Activated naive CD4-positive, alpha-beta T cell treated with anti-CD3 and anti-CD28 coated beads, Interleukin-2, amount 50 U/mL, for 24 hours (primary cell): ENCODE measurements around the gene CDK6.
A peak's percentile ranks its signal among the peaks of the same experiment; 100 is the strongest.

Experiments
- H3K27ac Mint-ChIP-seq: one replicate; pipeline ENCODE4 v1.8.0; 2021; ENCODE audit warnings: mild to moderate bottlenecking, mixed read lengths
- H3K27me3 Mint-ChIP-seq: one replicate; pipeline ENCODE4 v1.8.0; 2021; ENCODE audit warnings: mixed read lengths
- H3K36me3 Mint-ChIP-seq: one replicate; pipeline ENCODE4 v1.8.0; 2021; ENCODE audit warnings: mixed read lengths
- H3K4me1 Mint-ChIP-seq: one replicate; pipeline ENCODE4 v1.8.0; 2021; ENCODE audit warnings: mixed read lengths
- H3K4me3 Mint-ChIP-seq: one replicate; pipeline ENCODE4 v1.8.0; 2021; ENCODE audit warnings: mild to moderate bottlenecking, mixed read lengths
- H3K9me3 Mint-ChIP-seq: one replicate; pipeline ENCODE4 v1.8.0; 2021; ENCODE audit warnings: mixed read lengths

CDK6 gene

DNA sequence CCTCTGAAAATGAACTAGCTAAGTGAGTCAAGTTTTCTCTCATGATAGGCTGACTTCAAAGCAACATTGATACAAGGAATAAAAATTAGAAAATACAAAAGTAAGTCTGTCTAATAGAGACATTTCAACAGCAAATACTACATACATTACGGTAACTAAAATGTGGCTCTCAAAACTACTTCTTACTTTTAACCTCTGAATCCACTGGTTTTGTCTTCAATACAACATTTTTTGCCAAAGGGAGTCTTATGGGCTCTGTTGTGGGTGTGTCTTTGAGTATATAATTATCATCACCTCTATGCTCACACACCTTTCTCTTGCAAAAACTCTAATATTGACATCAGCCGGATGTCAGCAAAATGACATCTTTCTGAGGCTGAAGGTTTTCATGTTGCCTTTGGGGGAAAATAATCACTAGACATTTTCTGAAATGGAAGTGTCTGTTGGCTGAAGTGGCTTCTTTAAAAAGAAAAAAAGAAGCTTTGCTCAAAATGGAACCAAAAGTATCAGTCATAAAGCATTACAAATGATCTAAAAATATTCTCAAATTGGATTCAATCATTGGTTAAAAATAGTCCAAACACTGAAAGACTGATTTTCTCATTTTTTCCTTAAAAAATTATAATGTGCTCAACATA is 204.4 kb downstream of the CDK6 start:
- Mint-ChIP-seq H3K27me3 (no peaks in the 10 kb centered on the region), H3K9me3 (peaks cover 17% of the 10 kb centered on the region), H3K4me1 (peaks cover 86% of the 10 kb centered on the region), H3K36me3 (peaks cover 27% of the 10 kb centered on the region), H3K27ac (peak overlapping the region; percentile 99), H3K4me3 (peak overlapping the region; percentile 77)

DNA sequence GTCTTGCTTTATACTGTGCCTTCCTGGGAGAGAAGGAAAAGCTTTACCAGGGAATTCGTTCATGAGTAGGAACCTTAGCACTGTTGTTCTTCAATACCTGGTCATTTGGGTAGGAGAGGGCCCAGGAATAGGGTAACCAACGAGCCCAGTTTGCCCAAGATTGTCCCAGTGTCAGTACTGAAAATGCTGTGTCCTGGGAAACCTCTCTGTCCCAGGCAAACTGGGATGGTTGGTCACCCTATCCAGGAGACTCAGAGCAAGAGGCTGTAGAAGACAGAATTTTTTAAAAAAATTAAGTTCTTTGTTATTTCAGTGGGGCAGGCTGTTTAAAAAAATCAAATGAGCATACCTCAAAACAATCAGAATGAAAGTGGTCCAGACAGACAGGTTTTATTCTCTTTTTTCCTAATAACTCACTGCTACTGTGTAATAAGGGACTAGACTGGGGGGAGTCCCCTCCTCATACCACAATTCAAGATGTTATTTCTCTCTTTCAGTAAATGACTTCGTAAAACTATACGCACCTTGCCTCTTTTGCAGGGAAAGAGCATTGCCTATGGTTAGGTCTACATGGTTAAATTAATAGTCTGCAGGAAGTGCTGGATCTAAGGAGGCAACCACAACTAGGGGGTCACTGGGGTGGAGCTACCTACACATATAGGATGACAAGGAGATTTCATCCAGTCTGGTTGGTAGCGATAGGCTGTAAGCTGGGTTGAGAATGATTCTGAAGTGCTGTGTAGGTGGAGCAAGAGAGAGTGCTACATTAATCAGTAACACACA is 205.1 kb downstream of the CDK6 start:
- peak overlapping the region; percentile 77 for H3K4me3 Mint-ChIP-seq
- H3K9me3 Mint-ChIP-seq = peaks cover 21% of the 10 kb centered on the region
- H3K4me1 Mint-ChIP-seq = peaks cover 91% of the 10 kb centered on the region

DNA sequence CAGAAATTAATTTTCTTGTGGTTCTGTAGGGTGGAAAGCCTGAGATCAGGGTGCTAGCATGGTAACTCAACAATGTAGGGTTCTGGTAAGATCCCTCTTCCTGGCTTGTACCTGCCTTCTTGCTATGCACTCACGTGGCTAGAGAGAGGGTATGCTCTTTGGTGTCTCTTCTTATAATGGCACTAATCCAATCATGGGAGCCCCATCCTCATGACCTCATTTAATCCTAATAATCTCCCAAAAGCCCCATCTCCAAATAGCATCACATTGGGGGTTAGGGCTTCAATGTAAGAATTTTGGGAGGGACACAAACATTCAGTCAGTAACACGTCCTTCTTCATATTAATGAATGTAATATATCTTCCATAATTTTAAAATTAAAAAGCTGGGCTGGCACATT is 206.6 kb downstream of the CDK6 start:
- no peak overlapping the region for H3K4me3 Mint-ChIP-seq
- no peaks in the 10 kb centered on the region for H3K27me3 Mint-ChIP-seq
- H3K9me3 Mint-ChIP-seq = peaks cover 22% of the 10 kb centered on the region
- H3K27ac Mint-ChIP-seq = peak overlapping the region; percentile 70
- H3K4me1 Mint-ChIP-seq = peaks cover 94% of the 10 kb centered on the region
- H3K36me3 Mint-ChIP-seq = peaks cover 31% of the 10 kb centered on the region

More for the DNA sequence above, 205.1 kb downstream of the CDK6 start:
- H3K36me3 Mint-ChIP-seq = peaks cover 29% of the 10 kb centered on the region
- H3K27me3 Mint-ChIP-seq = no peaks in the 10 kb centered on the region
- H3K27ac Mint-ChIP-seq = peak overlapping the region; percentile 99

DNA sequence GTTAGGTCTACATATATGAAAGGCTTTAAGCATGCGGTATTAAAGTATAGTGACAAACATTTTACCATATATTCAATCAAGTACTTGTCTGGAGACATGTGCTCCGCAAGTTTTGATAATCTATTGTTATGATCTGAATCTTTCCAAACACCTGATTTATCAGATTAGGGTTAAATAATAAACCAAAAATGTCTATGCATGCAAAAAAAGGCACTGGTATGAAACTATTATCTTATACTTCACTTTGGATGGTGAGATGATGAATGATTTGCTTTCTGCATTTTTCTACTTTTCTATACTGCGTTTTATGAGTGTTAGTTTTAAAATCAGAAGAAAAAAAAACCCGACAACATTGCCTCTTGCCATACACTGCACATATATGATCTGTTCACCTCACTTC is 208.4 kb downstream of the CDK6 start:
- H3K4me1 Mint-ChIP-seq = peaks cover 89% of the 10 kb centered on the region
- H3K36me3 Mint-ChIP-seq = peaks cover 31% of the 10 kb centered on the region
- H3K9me3 Mint-ChIP-seq = peaks cover 22% of the 10 kb centered on the region
- peak overlapping the region; percentile 98 for H3K27ac Mint-ChIP-seq
- H3K4me3 Mint-ChIP-seq = no peak overlapping the region
- H3K27me3 Mint-ChIP-seq = no peaks in the 10 kb centered on the region

DNA sequence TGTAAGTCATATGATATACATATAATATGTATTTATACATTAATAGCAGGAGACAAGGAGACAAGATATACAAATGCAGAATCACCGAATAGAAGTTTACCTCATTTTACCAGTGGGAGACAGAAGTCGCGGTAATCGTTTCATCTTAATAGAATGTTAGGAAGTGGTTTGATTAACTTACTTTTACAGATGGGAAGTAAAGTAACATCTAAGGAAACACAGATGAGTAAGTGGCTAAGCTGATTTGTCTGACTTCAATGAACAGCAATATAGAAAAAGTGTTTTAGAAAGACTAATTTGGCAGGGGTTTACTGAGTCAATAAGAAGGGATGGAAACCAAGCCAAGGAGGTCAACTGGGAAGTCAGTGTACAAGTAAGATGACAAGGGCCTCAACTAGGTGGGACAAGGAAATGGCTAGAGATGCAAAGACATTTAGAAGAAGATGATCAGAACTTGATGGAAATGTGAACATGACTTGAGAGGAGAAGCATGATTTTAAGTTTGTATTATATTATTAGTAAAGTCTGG is 210.0 kb downstream of the CDK6 start:
- Mint-ChIP-seq H3K9me3 (peaks cover 22% of the 10 kb centered on the region), H3K36me3 (peaks cover 40% of the 10 kb centered on the region), H3K27ac (peak overlapping the region; percentile 95), H3K4me1 (peaks cover 89% of the 10 kb centered on the region), H3K27me3 (no peaks in the 10 kb centered on the region), H3K4me3 (peak overlapping the region; percentile 75)

DNA sequence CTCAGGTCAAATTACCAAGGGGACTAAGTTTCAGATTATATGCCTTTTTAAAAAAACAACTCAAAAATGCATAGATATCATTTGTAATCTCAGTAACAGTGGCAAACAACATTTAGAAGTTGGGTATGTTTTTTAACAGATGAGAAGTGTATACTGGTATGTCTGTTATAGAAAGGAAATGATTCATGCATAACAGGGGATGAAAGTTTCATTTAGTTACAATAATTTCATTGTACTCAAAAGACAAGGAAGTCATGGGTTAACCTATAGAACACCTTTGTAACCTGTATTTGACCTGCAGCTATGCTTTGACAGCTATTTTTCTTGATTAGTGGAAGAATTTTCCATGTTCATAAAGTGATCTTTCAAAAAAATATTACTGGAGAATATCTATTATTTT is 210.8 kb downstream of the CDK6 start:
- peaks cover 42% of the 10 kb centered on the region for H3K36me3 Mint-ChIP-seq
- H3K27ac Mint-ChIP-seq = peak overlapping the region; percentile 84
- peaks cover 22% of the 10 kb centered on the region for H3K9me3 Mint-ChIP-seq
- H3K4me3 Mint-ChIP-seq = peak overlapping the region; percentile 64
- H3K4me1 Mint-ChIP-seq = peaks cover 89% of the 10 kb centered on the region
- H3K27me3 Mint-ChIP-seq = no peaks in the 10 kb centered on the region

DNA sequence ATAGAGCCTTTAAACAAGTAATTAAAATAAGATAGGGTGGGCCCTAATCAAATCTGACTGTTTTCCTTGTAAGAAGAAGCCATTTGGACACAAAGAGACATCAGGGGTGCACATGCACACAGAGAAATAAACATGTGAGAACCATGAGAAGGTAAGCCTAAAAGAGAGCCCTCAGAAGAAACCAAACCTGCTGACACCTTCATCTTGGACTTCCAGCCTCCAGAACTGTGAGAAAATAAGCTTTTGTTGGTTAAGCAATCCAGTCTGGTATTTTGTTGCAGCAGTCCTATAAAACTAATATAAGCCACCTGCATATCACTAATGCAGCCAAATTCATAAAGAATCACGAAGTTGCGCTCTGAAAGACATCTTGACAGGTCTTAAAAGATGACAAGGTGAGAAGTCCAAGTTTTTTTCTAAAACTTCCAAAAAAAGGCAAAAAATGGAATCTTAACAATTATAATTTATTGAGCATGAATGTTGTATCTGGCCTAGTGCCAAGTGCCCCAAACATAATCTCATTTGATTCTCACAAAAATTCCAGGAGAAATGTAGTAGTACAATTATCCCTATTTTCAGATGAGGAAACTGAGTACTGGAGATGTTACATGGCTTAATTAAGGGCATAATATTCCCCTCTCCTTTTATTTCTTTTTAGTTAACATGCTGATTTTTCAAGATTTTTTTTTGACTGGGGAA is 211.9 kb downstream of the CDK6 start:
- H3K27me3 Mint-ChIP-seq = no peaks in the 10 kb centered on the region
- peak overlapping the region; percentile 64 for H3K4me3 Mint-ChIP-seq
- peak overlapping the region; percentile 84 for H3K27ac Mint-ChIP-seq
- H3K36me3 Mint-ChIP-seq = peaks cover 39% of the 10 kb centered on the region
- peaks cover 22% of the 10 kb centered on the region for H3K9me3 Mint-ChIP-seq
- peaks cover 82% of the 10 kb centered on the region for H3K4me1 Mint-ChIP-seq

DNA sequence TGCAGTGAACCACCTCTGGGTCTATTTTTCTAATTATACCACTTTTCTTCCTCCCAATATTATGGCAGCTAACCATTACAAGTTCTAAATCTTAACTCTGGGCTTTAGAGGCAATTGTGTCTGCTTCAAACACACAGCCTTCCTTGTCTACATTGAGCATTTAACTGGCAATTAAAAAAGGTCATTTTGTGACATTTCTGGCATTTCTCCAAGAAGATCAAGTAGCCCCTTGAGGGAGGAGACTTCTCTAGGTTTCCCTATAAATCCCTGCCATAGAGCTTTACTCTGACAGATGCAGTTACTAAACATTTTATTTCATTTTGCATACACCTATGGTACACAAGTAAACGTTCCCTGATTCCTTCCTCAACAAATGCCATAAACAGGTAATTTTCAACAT is 212.8 kb downstream of the CDK6 start:
- Mint-ChIP-seq H3K27me3 (no peaks in the 10 kb centered on the region), H3K4me3 (no peak overlapping the region), H3K9me3 (peaks cover 15% of the 10 kb centered on the region), H3K36me3 (peaks cover 33% of the 10 kb centered on the region), H3K27ac (peak overlapping the region; percentile 72), H3K4me1 (peaks cover 74% of the 10 kb centered on the region)

DNA sequence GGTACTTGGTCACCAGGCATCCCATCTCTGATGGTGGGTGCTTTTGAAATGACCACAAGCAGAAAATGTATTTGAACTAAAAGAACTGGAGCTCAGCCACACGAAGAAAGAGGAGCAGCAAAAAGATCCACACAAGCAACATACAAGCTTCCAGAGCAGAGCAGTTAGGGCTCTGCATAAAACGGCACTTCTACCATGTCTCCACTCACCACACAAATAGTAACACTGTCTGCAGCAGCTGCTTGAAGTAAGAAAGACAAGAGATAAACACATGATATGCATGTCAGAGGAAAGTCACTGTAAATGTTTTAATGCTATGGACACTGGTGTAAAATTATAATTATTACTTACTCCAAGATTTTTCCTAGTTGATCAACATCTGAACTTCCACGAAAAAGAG is 213.7 kb downstream of the CDK6 start:
- peaks cover 26% of the 10 kb centered on the region for H3K36me3 Mint-ChIP-seq
- H3K27ac Mint-ChIP-seq = peak overlapping the region; percentile 95
- H3K4me3 Mint-ChIP-seq = peak overlapping the region; percentile 8
- H3K4me1 Mint-ChIP-seq = peaks cover 66% of the 10 kb centered on the region
- H3K9me3 Mint-ChIP-seq = peaks cover 9% of the 10 kb centered on the region
- H3K27me3 Mint-ChIP-seq = no peaks in the 10 kb centered on the region

DNA sequence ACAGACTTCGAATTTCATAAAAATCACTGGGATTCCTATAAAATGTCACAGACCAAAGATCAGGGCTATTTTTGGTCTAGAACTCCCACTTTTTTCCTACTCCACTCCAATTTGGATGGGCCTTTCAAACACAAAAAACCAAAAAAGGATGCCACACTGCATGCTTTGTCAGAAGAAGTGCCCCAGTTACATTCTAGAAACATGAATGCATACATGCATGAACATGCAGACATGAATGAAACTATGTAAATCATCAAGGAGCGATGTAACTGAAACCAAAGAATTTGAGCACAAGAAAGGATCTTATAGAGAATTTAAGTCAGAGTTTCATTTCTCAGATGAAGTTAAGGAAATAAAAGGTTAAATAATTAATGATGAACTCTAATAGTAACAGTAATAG is 214.3 kb downstream of the CDK6 start:
- Mint-ChIP-seq H3K4me3 (peak overlapping the region; percentile 12), H3K9me3 (peaks cover 5% of the 10 kb centered on the region), H3K4me1 (peaks cover 59% of the 10 kb centered on the region), H3K27me3 (no peaks in the 10 kb centered on the region), H3K27ac (peak overlapping the region; percentile 95), H3K36me3 (peaks cover 21% of the 10 kb centered on the region)

DNA sequence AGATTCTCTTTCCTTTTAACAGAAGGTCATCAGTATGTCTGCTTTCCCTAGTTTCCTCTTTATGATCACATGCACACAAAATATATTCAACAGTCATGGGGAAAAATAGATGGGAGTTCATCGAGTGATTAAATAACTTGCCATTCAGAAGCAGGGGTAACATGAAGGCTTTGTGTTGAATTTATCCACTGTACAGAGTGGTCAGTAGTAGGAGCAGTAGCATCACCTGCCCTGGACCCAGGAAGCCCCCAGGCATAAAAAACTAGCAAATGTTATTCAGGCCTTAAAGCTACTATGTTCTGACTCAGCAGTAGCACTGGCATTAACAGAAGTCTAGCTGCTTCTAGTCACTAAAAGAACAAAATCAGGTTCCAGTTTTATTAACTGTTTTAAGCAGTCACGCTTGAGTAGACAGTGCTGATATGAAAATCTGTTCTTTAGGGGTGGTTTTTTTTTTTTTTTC is 214.8 kb downstream of the CDK6 start:
- Mint-ChIP-seq H3K4me1 (peaks cover 55% of the 10 kb centered on the region), H3K4me3 (peak overlapping the region; percentile 70), H3K27me3 (no peaks in the 10 kb centered on the region), H3K9me3 (peaks cover 4% of the 10 kb centered on the region), H3K27ac (peak overlapping the region; percentile 95), H3K36me3 (peaks cover 25% of the 10 kb centered on the region)

DNA sequence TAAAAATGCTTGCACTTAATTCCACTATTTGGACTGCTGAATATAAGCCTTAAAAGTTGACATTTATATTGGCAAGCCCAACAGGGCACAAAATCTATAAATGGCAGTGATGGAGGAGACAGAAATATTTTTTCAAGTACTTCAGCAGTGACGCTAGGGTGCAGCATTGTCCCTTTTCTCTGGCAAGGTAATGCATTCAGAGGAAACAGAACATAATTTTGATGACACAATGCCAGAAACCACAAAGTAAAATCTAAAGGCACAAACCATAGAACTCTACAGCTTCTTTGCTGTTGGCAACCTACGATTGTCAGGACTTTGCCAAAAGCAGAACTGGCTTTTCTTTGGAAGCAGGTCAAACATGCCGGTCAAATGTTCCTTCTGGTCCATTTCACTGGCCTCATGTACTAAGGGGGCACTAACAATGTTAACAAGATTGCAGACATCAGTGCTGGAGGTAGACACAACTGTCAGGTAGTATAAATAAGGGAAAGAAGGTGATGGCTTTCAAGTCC is 215.3 kb downstream of the CDK6 start:
- H3K36me3 Mint-ChIP-seq = peaks cover 26% of the 10 kb centered on the region
- H3K4me1 Mint-ChIP-seq = peaks cover 50% of the 10 kb centered on the region

DNA sequence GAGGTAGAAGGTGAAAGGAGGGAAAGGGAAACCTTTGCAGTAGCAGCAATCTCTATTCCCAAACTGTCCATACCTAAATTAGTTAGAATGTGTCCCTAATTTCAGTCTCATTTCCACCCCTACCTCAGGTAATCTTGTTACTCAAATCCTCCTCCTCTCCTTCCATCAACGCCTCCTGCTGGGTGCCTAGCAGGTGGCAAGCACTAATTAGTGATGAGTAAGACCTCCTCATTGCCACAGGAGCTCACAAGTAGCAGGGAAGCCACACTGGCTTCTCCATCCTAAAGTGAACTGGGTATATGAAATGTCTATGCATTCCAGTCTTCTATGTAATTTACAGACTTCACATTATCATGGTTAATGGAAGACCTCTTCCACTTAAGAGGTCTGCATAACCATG is 220.5 kb downstream of the CDK6 start:
- Mint-ChIP-seq H3K27ac (peak overlapping the region; percentile 87), H3K36me3 (peaks cover 20% of the 10 kb centered on the region)

More for the DNA sequence above, 215.3 kb downstream of the CDK6 start:
- Mint-ChIP-seq H3K9me3 (no peaks in the 10 kb centered on the region), H3K27ac (peak overlapping the region; percentile 95), H3K4me3 (peak overlapping the region; percentile 70), H3K27me3 (no peaks in the 10 kb centered on the region)

DNA sequence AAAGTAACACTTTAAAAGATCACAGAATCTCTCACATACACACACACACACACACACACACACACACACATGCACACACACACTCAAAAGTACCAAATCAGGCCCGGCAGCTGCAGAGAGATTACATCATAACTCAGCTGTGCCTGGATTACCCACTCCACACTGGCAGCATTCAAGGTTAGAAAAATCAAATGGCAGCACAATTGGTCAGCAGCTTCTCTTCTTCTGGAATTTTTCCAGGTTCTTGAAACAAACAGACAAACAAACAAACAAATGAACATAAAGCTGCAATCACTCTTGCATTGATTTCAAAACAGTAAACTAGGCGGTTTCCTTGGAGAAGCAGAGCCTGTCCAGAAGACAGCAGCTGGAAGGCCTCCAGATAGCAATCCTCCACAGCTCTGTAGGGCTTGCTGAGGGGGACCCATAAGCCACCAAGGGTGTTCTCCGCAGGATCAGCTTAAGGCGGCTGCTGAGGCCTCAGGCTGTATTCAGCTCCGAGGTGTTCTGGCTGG is 221.7 kb downstream of the CDK6 start:
- Mint-ChIP-seq H3K9me3 (no peaks in the 10 kb centered on the region), H3K36me3 (peaks cover 20% of the 10 kb centered on the region), H3K4me1 (peaks cover 19% of the 10 kb centered on the region)

More for the DNA sequence above, 220.5 kb downstream of the CDK6 start:
- Mint-ChIP-seq H3K27me3 (no peaks in the 10 kb centered on the region), H3K4me1 (peaks cover 13% of the 10 kb centered on the region), H3K4me3 (no peak overlapping the region), H3K9me3 (no peaks in the 10 kb centered on the region)

DNA sequence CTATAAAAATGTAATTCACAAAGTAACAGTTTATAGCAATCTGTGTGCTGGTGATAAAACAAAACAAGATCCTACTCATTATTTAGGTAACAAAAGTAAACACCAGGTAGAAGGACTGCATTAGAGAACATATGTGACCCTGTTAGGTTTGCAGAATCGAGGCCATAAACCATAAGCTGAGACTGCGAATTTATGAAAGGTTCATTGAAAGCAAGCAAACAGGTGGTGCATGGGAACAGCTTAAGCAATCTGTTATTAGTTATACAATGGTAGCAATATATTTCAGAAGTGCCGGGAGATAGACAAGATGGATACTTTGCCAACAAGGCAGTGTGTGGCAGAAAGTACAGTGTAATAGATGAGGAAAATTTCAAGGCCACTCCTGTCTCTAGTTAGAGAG is 222.7 kb downstream of the CDK6 start:
- Mint-ChIP-seq H3K4me3 (no peak overlapping the region), H3K27me3 (no peaks in the 10 kb centered on the region), H3K27ac (peak overlapping the region; percentile 82), H3K9me3 (no peaks in the 10 kb centered on the region), H3K36me3 (peaks cover 20% of the 10 kb centered on the region), H3K4me1 (peaks cover 22% of the 10 kb centered on the region)

More for the DNA sequence above, 221.7 kb downstream of the CDK6 start:
- Mint-ChIP-seq H3K27me3 (no peaks in the 10 kb centered on the region), H3K27ac (peak overlapping the region; percentile 17), H3K4me3 (no peak overlapping the region)
